ENCODE results near the gene GHSR. TPM values are rescaled to one million over a fixed set of nuclear protein-coding genes. Genes with fewer than 3 reads are reported as not detected.

GHSR gene
- total RNA-seq, 2 experiments from 2014 or later: not detected

DNA sequence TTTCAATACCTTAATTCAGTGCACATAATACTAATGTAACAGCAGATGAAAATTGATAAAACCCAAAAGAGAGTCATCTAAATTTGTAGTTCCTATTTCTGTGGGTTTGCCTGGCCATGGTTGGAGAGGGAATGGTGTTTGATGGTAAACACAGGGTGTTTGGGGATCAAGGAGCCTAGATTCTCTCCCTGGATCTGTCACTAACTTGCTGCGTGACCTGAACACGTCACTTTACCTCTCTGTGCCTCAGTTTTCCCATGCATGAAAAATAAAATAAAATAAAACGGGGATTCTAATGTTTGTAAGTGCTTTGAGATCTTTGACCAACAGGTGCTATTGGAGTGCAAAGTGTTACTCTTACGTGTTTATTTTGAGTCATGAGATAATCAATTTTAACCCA lies 49.8 kb downstream of the GHSR start:
- Histone ChIP-seq H3K27ac (ENCODE audit: low read depth in 1 of 2, low read length in 2 of 2) (no peak overlapping the region), H3K36me3 (ENCODE audit: insufficient read depth, low read length) (no peaks in the 10 kb centered on the region), H3K4me3 (ENCODE audit: low read length) (no peak overlapping the region), H3K4me1 (ENCODE audit: insufficient read depth, low read length) (no peaks in the 10 kb centered on the region), H3K27me3 (ENCODE audit: control insufficient read depth in 1 of 2, insufficient read depth in 2 of 2, low read length in 2 of 2) (no peaks in the 10 kb centered on the region), H3K9me3 (ENCODE audit: control insufficient read depth in 1 of 2, insufficient read depth in 1 of 2, low read length in 2 of 2) (peaks cover 3 to 5% of the 10 kb centered on the region in 2 experiments)
- Mint-ChIP-seq H3K4me3 (no peak overlapping the region), H3K27me3 (no peaks in the 10 kb centered on the region), H3K4me1 (ENCODE audit: low read depth) (no peaks in the 10 kb centered on the region), H3K9me3 (peaks cover 10% of the 10 kb centered on the region), H3K36me3 (ENCODE audit: low read depth) (peaks cover 66% of the 10 kb centered on the region), H3K27ac (no peak overlapping the region)
- intact Hi-C loops (cut with DNase I, micrococcal nuclease): no loop called here
- ATAC-seq (ENCODE audit: poor library complexity) (no peak), DNase-seq (no peak)
- ChIA-PET POLR2A (no interaction called here), CTCF (interaction anchor here (1.0 kb wide), 1 partner anchor 79 kb away, joined by 3 read pairs; no protein-coding TSS in a partner anchor)
- TF ChIP-seq, protein P1, sequence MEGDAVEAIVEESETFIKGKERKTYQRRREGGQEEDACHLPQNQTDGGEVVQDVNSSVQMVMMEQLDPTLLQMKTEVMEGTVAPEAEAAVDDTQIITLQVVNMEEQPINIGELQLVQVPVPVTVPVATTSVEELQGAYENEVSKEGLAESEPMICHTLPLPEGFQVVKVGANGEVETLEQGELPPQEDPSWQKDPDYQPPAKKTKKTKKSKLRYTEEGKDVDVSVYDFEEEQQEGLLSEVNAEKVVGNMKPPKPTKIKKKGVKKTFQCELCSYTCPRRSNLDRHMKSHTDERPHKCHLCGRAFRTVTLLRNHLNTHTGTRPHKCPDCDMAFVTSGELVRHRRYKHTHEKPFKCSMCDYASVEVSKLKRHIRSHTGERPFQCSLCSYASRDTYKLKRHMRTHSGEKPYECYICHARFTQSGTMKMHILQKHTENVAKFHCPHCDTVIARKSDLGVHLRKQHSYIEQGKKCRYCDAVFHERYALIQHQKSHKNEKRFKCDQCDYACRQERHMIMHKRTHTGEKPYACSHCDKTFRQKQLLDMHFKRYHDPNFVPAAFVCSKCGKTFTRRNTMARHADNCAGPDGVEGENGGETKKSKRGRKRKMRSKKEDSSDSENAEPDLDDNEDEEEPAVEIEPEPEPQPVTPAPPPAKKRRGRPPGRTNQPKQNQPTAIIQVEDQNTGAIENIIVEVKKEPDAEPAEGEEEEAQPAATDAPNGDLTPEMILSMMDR (IDR thresholded peaks at IDR 0.05): no peak

DNA sequence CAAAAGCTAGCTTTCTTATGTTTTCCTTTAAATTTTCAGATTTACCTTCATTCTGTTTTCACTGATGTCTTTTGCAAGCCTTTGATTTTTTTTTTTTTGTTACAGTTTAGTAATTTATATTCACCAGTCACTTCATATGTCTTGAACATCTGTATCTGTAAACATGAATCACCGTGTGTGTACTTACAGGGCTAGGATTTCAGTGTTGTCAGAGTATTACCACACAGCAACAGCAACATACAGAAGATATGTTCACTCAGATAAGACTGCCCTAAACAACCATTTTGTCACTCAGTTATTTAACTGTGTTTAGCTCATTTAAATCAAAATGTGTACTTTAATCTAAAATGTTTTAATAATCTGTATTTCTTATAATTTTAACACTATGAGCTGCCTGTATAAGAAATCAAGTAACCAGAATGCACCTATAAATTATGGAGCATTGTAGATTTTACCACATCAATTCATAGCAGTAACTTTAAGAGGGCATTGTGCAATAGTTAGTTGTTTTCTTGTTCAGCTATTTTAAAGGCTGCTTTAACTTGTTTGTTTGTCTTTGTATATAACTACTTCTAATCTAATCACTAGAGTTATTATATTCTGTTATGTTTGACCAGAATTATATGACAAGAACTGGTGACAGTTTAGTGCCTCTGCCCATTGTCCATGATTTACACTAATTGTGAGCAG lies 50.4 kb downstream of the GHSR start:
- Histone ChIP-seq H3K4me3 (ENCODE audit: low read length) (no peak overlapping the region), H3K27ac (ENCODE audit: low read depth in 1 of 2, low read length in 2 of 2) (no peak overlapping the region), H3K4me1 (ENCODE audit: insufficient read depth, low read length) (no peaks in the 10 kb centered on the region), H3K36me3 (ENCODE audit: insufficient read depth, low read length) (no peaks in the 10 kb centered on the region), H3K9me3 (ENCODE audit: control insufficient read depth in 1 of 2, insufficient read depth in 1 of 2, low read length in 2 of 2) (peaks cover 3 to 5% of the 10 kb centered on the region in 2 experiments), H3K27me3 (ENCODE audit: control insufficient read depth in 1 of 2, insufficient read depth in 2 of 2, low read length in 2 of 2) (no peaks in the 10 kb centered on the region)
- Mint-ChIP-seq H3K9me3 (peaks cover 8% of the 10 kb centered on the region), H3K4me3 (no peak overlapping the region), H3K27me3 (no peaks in the 10 kb centered on the region), H3K36me3 (ENCODE audit: low read depth) (peaks cover 71% of the 10 kb centered on the region), H3K4me1 (ENCODE audit: low read depth) (no peaks in the 10 kb centered on the region), H3K27ac (no peak overlapping the region)
- CTCF ChIA-PET: interaction anchor here (1.0 kb wide), 1 partner anchor 80 kb away, joined by 3 read pairs; no protein-coding TSS in a partner anchor
- TF ChIP-seq, protein P1 (IDR thresholded peaks at IDR 0.05): no peak
- no peak for DNase-seq
- ATAC-seq (ENCODE audit: poor library complexity): no peak
- intact Hi-C loops (cut with DNase I, micrococcal nuclease): no loop called here
- POLR2A ChIA-PET: no interaction called here

DNA sequence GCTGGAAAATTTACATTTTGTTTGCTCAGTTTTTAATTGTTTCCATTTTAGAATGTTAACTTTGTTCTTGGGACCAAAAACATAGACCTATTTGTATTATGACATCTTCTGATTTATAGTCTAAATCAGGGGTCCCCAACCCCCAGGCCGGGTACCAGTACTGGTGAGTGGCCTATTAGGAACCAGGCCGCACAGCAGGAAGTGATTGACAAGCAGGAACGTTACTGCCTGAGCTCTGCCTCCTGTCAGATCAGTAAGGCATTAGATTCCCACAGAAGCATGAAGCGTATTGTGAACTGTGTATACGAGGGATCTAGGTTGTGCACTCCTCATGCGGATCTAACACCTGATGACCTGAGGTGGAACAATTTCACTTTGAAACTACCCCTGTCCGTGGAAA lies 51.9 kb downstream of the GHSR start:
- H3K27ac ChIP-seq (ENCODE audit: low read depth in 1 of 2, low read length in 2 of 2): no peak overlapping the region
- H3K27ac Mint-ChIP-seq: no peak overlapping the region
- peaks cover 75% of the 10 kb centered on the region for H3K36me3 Mint-ChIP-seq (ENCODE audit: low read depth)
- no peaks in the 10 kb centered on the region for H3K4me1 ChIP-seq (ENCODE audit: insufficient read depth, low read length)
- no peak overlapping the region for H3K4me3 ChIP-seq (ENCODE audit: low read length)
- peaks cover 0 to 3% of the 10 kb centered on the region in 2 experiments for H3K9me3 ChIP-seq (ENCODE audit: control insufficient read depth in 1 of 2, insufficient read depth in 1 of 2, low read length in 2 of 2)
- H3K4me3 Mint-ChIP-seq: no peak overlapping the region
- ATAC-seq (ENCODE audit: poor library complexity) (no peak), DNase-seq (no peak)
- TF ChIP-seq, protein P1 (IDR thresholded peaks at IDR 0.05): no peak
- H3K27me3 Mint-ChIP-seq: no peaks in the 10 kb centered on the region
- H3K9me3 Mint-ChIP-seq: peaks cover 4% of the 10 kb centered on the region
- CTCF ChIA-PET: no interaction called here
- no peaks in the 10 kb centered on the region for H3K4me1 Mint-ChIP-seq (ENCODE audit: low read depth)
- no peaks in the 10 kb centered on the region for H3K36me3 ChIP-seq (ENCODE audit: insufficient read depth, low read length)
- H3K27me3 ChIP-seq (ENCODE audit: control insufficient read depth in 1 of 2, insufficient read depth in 2 of 2, low read length in 2 of 2): no peaks in the 10 kb centered on the region
- intact Hi-C loops (cut with DNase I, micrococcal nuclease): no loop called here
- POLR2A ChIA-PET: no interaction called here

All from CD4-positive, alpha-beta T cell (primary cell).